ENCODE data around the gene CEP95. TPM values are rescaled to one million over a fixed set of nuclear protein-coding genes. Genes with fewer than 3 reads are reported as not detected.

The CEP95 gene
- total and polyA plus RNA-seq, 10 of the 15 experiments (the other 5 are each of a cell fraction or from before 2014, with no cell fraction given) = 17.7 to 54.9 (median 29.6) TPM

GRCh38 chr17:64500862-64501765 lies 5.7 kb upstream of the CEP95 start:
- intact Hi-C loops (cut with micrococcal nuclease; ENCODE audit: unreplicated experiment) (no loop called here), in situ Hi-C loops (cut with MboI) (loop anchor here (10.0 kb wide), 2 partner anchors 144 to 656 kb away; partner anchors contain the start of gene SMARCD2)
- Histone ChIP-seq H3K4me2 (ENCODE audit: control insufficient read depth, insufficient read depth) (peak overlapping the region; percentile 32; the same call in 1 of the 2 replicates), H3K27ac (ENCODE audit: control insufficient read depth, insufficient read depth) (no peak overlapping the region), H2AFZ (ENCODE audit: control insufficient read depth, low read depth, low read length) (no peak overlapping the region), H3K79me2 (ENCODE audit: control insufficient read depth, insufficient read depth, low read length) (peaks cover 67% of the 10 kb centered on the region), H3K4me3 (no peak overlapping the region), H3K36me3 (ENCODE audit: control insufficient read depth in 2 of 2, insufficient read depth in 2 of 2, low read length in 1 of 2) (peaks cover 14 to 45% of the 10 kb centered on the region in 2 experiments), H4K20me1 (ENCODE audit: control insufficient read depth, insufficient read depth) (peaks cover 10% of the 10 kb centered on the region), H3K4me1 (ENCODE audit: control insufficient read depth, insufficient read depth, low read length) (peaks cover 15% of the 10 kb centered on the region; the same call in 1 of the 2 replicates), H3K9ac (ENCODE audit: control insufficient read depth, insufficient read depth, low read length) (no peak overlapping the region), H3K27me3 (replicated peaks in 1 of 2; ENCODE audit: control insufficient read depth in 2 of 2, insufficient read depth in 2 of 2, low read length in 1 of 2) (no peaks in the 10 kb centered on the region), H3K9me3 (replicated peaks; ENCODE audit: control insufficient read depth, insufficient read depth, low read length) (no peaks in the 10 kb centered on the region)
- POLR2A ChIA-PET = interaction anchor here (0.6 kb wide), 1 partner anchor 79 kb away, joined by 4 read pairs; no protein-coding TSS in a partner anchor
- no TSS peak for BruUV-seq (replicated peaks)
- SMC1A ChIA-PET (ENCODE audit: uncharacterized antibody, unreplicated experiment) = interaction anchor here (1.2 kb wide), 1 partner anchor 81 kb away, joined by 5 read pairs; no protein-coding TSS in a partner anchor
- CTCF ChIA-PET = interaction anchor here (1.8 to 17.7 kb wide), 3 partner anchors 7 to 148 kb away, joined by 8 to 350 read pairs (median 89); partner anchors contain the start of gene POLG2
- ATAC-seq (no peak), DNase-seq (ENCODE audit: low read depth, low spot score) (no peak), FAIRE-seq (no peak)
- RAD21 ChIA-PET (ENCODE audit: unreplicated experiment) = interaction anchor here (1.1 to 1.2 kb wide), 2 partner anchors 81 kb away, joined by 3 to 4 read pairs; no protein-coding TSS in a partner anchor
- WGBS (ENCODE audit: insufficient coverage, insufficient replicate concordance, low lambda C conversion rate, missing lambda C conversion rate) = 96% methylated on average over 11 of the region's 11 CpGs
- TF ChIP-seq IRF4 (IDR thresholded peaks at IDR 0.05; ENCODE audit: low read depth, low read length) (no peak), SMAD5 (IDR thresholded peaks at IDR 0.05; ENCODE audit: low read depth) (peak; percentile 20; the same call in 1 of the 2 replicates), USF2 (IDR thresholded peaks at IDR 0.05; ENCODE audit: borderline replicate concordance, low read depth, low read length) (no peak), CHD1 (IDR thresholded peaks at IDR 0.05; ENCODE audit: low read depth, low read length) (no peak), POLR2AphosphoS5 (IDR thresholded peaks at IDR 0.05; ENCODE audit: low read length) (peak; percentile 68; the same call in 1 of the 2 replicates), PKNOX1 (IDR thresholded peaks at IDR 0.05) (peak; percentile 13; the same call in 1 of the 2 replicates), IRF3 (IDR thresholded peaks at IDR 0.05) (no peak), ATF3 (IDR thresholded peaks at IDR 0.05; ENCODE audit: borderline replicate concordance, extremely low read depth, low read depth, low read length) (no peak), IRF5 (IDR thresholded peaks at IDR 0.05; ENCODE audit: borderline replicate concordance) (no peak), USF1 (IDR thresholded peaks at IDR 0.05; ENCODE audit: borderline replicate concordance, extremely low read length, insufficient read depth, low read depth, low read length) (no peak), POLR2A (IDR thresholded peaks at IDR 0.05; ENCODE audit: low read depth, low read length) (peak; percentile 60), CHD4 (IDR thresholded peaks at IDR 0.05) (no peak)

Data from GM12878 (cell line).